HepG2 (cell line): ENCODE measurements around the gene SAC3D1. TPM values are rescaled to one million over a fixed set of nuclear protein-coding genes. Genes with fewer than 3 reads are reported as not detected.

Experiments used
- FOXK2 ChIP-seq: fragments of 450-650 bp; IDR thresholded peaks from 2 replicates; pipeline ENCODE4 v1.6.1; 2016
- HNF4G ChIP-seq, 2 experiments: sonication (generic) in 1 of 2; formaldehyde crosslinking in 1 of 2; IDR thresholded peaks; 2 replicates each; pipeline versions ENCODE4 v1.4.0 to v1.6.1; 2011 to 2020; ENCODE audit warnings: borderline replicate concordance in 2 of 2, low read depth in 2 of 2, mild to moderate bottlenecking in 2 of 2, low read length in 1 of 2, missing genetic modification reagents in 1 of 2, moderate library complexity in 1 of 2
- MAZ ChIP-seq, 2 experiments: sonication (generic) in 1 of 2; formaldehyde crosslinking in 1 of 2; IDR thresholded peaks; 2 replicates each; pipeline versions ENCODE4 v1.5.0 to v1.6.1; 2012 to 2020; ENCODE audit warnings: low read depth in 2 of 2, mild to moderate bottlenecking in 2 of 2, borderline replicate concordance in 1 of 2, improper control_type of control experiment in 1 of 2, low read length in 1 of 2, missing genetic modification reagents in 1 of 2, moderate library complexity in 1 of 2
- SP4 ChIP-seq: sonication (generic); formaldehyde crosslinking; IDR thresholded peaks from 2 replicates; pipeline ENCODE4 v1.8.1; 2023; ENCODE audit warnings: mild to moderate bottlenecking, missing genetic modification reagents
- ZFP41 ChIP-seq: sonication (generic); formaldehyde crosslinking; IDR thresholded peaks from 2 replicates; pipeline ENCODE4 v1.4.0; 2020; ENCODE audit warnings: mild to moderate bottlenecking, missing genetic modification reagents, borderline replicate concordance
- ZMYM3 ChIP-seq: sonication (generic); formaldehyde crosslinking; IDR thresholded peaks from 2 replicates; pipeline ENCODE4 v1.5.1; 2020; ENCODE audit warnings: mild to moderate bottlenecking, missing genetic modification reagents
- ZNF281 ChIP-seq: sonication (generic); formaldehyde crosslinking; IDR thresholded peaks from 2 replicates; pipeline ENCODE4 v1.4.0; 2020; ENCODE audit warnings: missing genetic modification reagents, borderline replicate concordance
- ZNF34 ChIP-seq: sonication (generic); formaldehyde crosslinking; IDR thresholded peaks from 2 replicates; pipeline ENCODE4 v1.4.0; 2020; ENCODE audit warnings: mild to moderate bottlenecking, missing genetic modification reagents, borderline replicate concordance
- ZNF510 ChIP-seq: sonication (generic); formaldehyde crosslinking; IDR thresholded peaks from 2 replicates; pipeline ENCODE4 v1.4.0; 2020; ENCODE audit warnings: low read depth, mild to moderate bottlenecking, missing genetic modification reagents
- ZNF646 ChIP-seq: sonication (generic); formaldehyde crosslinking; IDR thresholded peaks from 2 replicates; pipeline ENCODE4 v1.9.0; 2021; ENCODE audit warnings: mild to moderate bottlenecking, missing genetic modification reagents
- ZNF652 ChIP-seq: IDR thresholded peaks from 2 replicates; pipeline ENCODE4 v1.6.1; 2016; ENCODE audit warnings: low read depth, borderline replicate concordance
- ZNF784 ChIP-seq: sonication (generic); formaldehyde crosslinking; IDR thresholded peaks from 2 replicates; pipeline ENCODE4 v1.5.1; 2020; ENCODE audit warnings: missing genetic modification reagents, mild to moderate bottlenecking, borderline replicate concordance
- polyA plus RNA-seq, 8 experiments: library from polyadenylated mRNA; depleted of rRNA in 3 of 8; stranded (reverse) in 7 of 8; unstranded in 1 of 8; fragments of >200 nt; fragmentation: Illumina TruSeq in 4 of 8; extraction: Trizol in 4 of 8; gene quantifications; 2 replicates each; pipeline versions ENCODE4 v1.2.1 to v1.2.3, GENCODE V29; 2011 to 2016; ENCODE audit warnings: low read depth in 4 of 8, missing spikeins in 1 of 8, mixed read lengths in 1 of 8; ENCODE audit not compliant: insufficient read depth in 1 of 8
- total RNA-seq, 5 experiments: library from RNA; depleted of rRNA; stranded (reverse); fragments of >200 nt; fragmentation: Illumina TruSeq; extraction: Trizol; gene quantifications; 2 replicates each; pipeline ENCODE4 v1.2.3, GENCODE V29; 2016; ENCODE audit warnings: low read depth in 1 of 5
- TF ChIP-seq, protein P1 (sequence below): sonication (generic); formaldehyde crosslinking; IDR thresholded peaks from 2 replicates; pipeline ENCODE4 v1.4.0; 2020; ENCODE audit warnings: missing genetic modification reagents
- TF ChIP-seq, protein P2 (sequence below): sonication (generic); formaldehyde crosslinking; IDR thresholded peaks from 2 replicates; pipeline ENCODE4 v1.4.0; 2020; ENCODE audit warnings: missing genetic modification reagents

Gene SAC3D1
- total and polyA plus RNA-seq, 2 of the 13 experiments (the other 11 are each of a cell fraction or from before 2014, with no cell fraction given): 7.4 to 36.3 TPM

GRCh38 chr11:65040847-65041622, at the start of gene SAC3D1 (continued):
- no peak for TF ChIP-seq ZNF646 (CRISPR knock-in tag)
- TF ChIP-seq SP4 (CRISPR knock-in tag): peak; percentile 66
- peak; percentile 28; the same call in 1 of the 2 replicates for TF ChIP-seq ZNF34 (CRISPR knock-in tag)
- TF ChIP-seq, protein P1, sequence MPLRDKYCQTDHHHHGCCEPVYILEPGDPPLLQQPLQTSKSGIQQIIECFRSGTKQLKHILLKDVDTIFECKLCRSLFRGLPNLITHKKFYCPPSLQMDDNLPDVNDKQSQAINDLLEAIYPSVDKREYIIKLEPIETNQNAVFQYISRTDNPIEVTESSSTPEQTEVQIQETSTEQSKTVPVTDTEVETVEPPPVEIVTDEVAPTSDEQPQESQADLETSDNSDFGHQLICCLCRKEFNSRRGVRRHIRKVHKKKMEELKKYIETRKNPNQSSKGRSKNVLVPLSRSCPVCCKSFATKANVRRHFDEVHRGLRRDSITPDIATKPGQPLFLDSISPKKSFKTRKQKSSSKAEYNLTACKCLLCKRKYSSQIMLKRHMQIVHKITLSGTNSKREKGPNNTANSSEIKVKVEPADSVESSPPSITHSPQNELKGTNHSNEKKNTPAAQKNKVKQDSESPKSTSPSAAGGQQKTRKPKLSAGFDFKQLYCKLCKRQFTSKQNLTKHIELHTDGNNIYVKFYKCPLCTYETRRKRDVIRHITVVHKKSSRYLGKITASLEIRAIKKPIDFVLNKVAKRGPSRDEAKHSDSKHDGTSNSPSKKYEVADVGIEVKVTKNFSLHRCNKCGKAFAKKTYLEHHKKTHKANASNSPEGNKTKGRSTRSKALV: peak; percentile 90
- peak; percentile 60; the same call in 1 of the 2 replicates for TF ChIP-seq ZNF784 (CRISPR knock-in tag)
- no peak for TF ChIP-seq FOXK2
- TF ChIP-seq MAZ (IDR thresholded peaks at IDR 0.05; ENCODE audit: borderline replicate concordance, low read depth, low read length): peak; percentile 41; the same call in 1 of the 2 replicates
- TF ChIP-seq MAZ (CRISPR knock-in tag; IDR thresholded peaks at IDR 0.05; ENCODE audit: low read depth): peak; percentile 12; the same call in 1 of the 2 replicates
- TF ChIP-seq ZNF510: no peak
- no peak for TF ChIP-seq ZMYM3 (CRISPR knock-in tag)
- no peak for TF ChIP-seq ZNF652 (CRISPR knock-in tag)
- TF ChIP-seq ZFP41 (CRISPR knock-in tag): no peak
- TF ChIP-seq ZNF281 (CRISPR knock-in tag): peak; percentile 45; the same call in 1 of the 2 replicates
- TF ChIP-seq, protein P2, sequence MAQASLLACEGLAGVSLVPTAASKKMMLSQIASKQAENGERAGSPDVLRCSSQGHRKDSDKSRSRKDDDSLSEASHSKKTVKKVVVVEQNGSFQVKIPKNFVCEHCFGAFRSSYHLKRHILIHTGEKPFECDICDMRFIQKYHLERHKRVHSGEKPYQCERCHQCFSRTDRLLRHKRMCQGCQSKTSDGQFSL (CRISPR knock-in tag): no peak
- TF ChIP-seq HNF4G (IDR thresholded peaks at IDR 0.05; ENCODE audit: borderline replicate concordance, low read depth, low read length): no peak
- no peak for TF ChIP-seq HNF4G (CRISPR knock-in tag; IDR thresholded peaks at IDR 0.05; ENCODE audit: borderline replicate concordance, low read depth)
